VCaP (cell line): ENCODE measurements around the gene OR7A10.
"Not testable (repeated sequence)": the region's sequence is repeated elsewhere in the genome, so short reads cannot be mapped to it uniquely, and the experiment has no call there.

Experiments
- H3K27ac ChIP-seq: fragments of 450-650 bp; 2 replicates; pipeline ENCODE4 v1.5.1; 2017
- CTCF ChIP-seq: fragments of 450-650 bp; conservative IDR thresholded peaks from 2 replicates; pipeline ENCODE4 v1.5.1; 2017; ENCODE audit warnings: mild to moderate bottlenecking, moderate library complexity

Gene OR7A10

DNA sequence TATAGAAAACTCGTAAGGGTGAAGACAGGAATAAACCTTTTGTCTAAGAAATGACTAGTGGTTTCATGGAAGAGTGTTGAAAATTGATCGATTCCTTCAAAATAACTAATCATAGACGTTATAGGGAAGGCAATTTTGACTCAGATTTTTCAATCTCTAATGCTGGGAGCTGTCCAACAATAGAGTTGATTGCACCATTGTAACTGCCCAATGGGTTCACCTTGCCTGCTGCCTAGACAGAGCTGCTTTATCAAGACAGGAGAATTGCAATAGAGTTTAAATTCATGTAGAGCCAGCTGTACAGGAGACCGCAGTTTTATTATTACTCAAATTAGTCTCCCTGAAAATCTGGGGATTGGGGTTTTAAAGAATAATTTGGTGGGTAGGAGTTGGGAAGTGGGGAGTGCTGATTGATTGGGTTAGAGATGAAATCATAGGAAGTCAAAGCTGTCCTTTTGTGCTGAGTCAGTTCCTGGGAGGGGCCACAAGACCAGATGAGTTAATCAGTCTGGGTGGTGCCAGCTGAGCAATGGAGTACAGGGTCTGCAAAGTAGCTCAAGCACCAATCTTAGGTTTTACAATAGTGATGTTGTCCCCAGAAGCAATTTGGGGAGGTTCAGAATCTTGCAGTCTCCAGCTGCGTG, 53.5 kb downstream of the OR7A10 start:
- no peak for TF ChIP-seq CTCF
- no peak overlapping the region for H3K27ac ChIP-seq

- H3K27ac ChIP-seq, result not testable (repeated sequence)
These were observed 56.5 kb downstream of the OR7A10 start for GRCh38 chr19:14792250-14792649.
